Measurements from ENCODE around the gene CTSS.

DNA sequence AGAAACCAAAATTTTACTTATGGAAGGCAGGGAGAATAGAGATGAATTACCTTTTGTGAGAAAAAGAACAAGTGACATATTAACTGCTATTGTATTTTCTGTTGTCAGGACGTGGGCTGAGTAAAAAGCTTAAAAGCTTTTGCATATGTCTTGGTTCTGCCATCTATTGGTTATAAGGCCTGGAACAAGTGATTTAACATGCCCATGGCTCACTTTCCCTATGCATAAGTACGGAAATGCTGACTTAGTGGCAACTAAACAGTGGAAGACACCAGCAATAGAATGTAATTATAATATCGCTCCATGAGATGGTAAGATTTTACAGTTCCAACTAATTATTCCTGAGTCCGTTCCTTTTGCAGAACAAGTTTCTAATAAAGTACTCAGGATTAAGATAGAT is 6.7 kb upstream of the CTSS start:
- TF ChIP-seq, protein P1, sequence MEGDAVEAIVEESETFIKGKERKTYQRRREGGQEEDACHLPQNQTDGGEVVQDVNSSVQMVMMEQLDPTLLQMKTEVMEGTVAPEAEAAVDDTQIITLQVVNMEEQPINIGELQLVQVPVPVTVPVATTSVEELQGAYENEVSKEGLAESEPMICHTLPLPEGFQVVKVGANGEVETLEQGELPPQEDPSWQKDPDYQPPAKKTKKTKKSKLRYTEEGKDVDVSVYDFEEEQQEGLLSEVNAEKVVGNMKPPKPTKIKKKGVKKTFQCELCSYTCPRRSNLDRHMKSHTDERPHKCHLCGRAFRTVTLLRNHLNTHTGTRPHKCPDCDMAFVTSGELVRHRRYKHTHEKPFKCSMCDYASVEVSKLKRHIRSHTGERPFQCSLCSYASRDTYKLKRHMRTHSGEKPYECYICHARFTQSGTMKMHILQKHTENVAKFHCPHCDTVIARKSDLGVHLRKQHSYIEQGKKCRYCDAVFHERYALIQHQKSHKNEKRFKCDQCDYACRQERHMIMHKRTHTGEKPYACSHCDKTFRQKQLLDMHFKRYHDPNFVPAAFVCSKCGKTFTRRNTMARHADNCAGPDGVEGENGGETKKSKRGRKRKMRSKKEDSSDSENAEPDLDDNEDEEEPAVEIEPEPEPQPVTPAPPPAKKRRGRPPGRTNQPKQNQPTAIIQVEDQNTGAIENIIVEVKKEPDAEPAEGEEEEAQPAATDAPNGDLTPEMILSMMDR (tag by site-specific recombination; IDR thresholded peaks at IDR 0.05), result no peak
- TF ChIP-seq, protein P2, sequence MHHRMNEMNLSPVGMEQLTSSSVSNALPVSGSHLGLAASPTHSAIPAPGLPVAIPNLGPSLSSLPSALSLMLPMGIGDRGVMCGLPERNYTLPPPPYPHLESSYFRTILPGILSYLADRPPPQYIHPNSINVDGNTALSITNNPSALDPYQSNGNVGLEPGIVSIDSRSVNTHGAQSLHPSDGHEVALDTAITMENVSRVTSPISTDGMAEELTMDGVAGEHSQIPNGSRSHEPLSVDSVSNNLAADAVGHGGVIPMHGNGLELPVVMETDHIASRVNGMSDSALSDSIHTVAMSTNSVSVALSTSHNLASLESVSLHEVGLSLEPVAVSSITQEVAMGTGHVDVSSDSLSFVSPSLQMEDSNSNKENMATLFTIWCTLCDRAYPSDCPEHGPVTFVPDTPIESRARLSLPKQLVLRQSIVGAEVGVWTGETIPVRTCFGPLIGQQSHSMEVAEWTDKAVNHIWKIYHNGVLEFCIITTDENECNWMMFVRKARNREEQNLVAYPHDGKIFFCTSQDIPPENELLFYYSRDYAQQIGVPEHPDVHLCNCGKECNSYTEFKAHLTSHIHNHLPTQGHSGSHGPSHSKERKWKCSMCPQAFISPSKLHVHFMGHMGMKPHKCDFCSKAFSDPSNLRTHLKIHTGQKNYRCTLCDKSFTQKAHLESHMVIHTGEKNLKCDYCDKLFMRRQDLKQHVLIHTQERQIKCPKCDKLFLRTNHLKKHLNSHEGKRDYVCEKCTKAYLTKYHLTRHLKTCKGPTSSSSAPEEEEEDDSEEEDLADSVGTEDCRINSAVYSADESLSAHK (tag by site-specific recombination; IDR thresholded peaks at IDR 0.05), result no peak
- TF ChIP-seq SETDB1 (IDR thresholded peaks at IDR 0.05; ENCODE audit: insufficient read length, low read length) (no peak), ZNF311 (tag by site-specific recombination; IDR thresholded peaks at IDR 0.05; ENCODE audit: borderline replicate concordance) (no peak), HOXD13 (CRISPR knock-in tag; IDR thresholded peaks at IDR 0.05; ENCODE audit: borderline replicate concordance) (no peak), KLF1 (tag by site-specific recombination; IDR thresholded peaks at IDR 0.05) (no peak), BCL11B (tag by site-specific recombination; IDR thresholded peaks at IDR 0.05; ENCODE audit: low read depth) (no peak)
- TF ChIP-seq, protein P3, sequence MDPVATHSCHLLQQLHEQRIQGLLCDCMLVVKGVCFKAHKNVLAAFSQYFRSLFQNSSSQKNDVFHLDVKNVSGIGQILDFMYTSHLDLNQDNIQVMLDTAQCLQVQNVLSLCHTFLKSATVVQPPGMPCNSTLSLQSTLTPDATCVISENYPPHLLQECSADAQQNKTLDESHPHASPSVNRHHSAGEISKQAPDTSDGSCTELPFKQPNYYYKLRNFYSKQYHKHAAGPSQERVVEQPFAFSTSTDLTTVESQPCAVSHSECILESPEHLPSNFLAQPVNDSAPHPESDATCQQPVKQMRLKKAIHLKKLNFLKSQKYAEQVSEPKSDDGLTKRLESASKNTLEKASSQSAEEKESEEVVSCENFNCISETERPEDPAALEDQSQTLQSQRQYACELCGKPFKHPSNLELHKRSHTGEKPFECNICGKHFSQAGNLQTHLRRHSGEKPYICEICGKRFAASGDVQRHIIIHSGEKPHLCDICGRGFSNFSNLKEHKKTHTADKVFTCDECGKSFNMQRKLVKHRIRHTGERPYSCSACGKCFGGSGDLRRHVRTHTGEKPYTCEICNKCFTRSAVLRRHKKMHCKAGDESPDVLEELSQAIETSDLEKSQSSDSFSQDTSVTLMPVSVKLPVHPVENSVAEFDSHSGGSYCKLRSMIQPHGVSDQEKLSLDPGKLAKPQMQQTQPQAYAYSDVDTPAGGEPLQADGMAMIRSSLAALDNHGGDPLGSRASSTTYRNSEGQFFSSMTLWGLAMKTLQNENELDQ (tag by site-specific recombination; IDR thresholded peaks at IDR 0.05; ENCODE audit: low read depth), result no peak
- TF ChIP-seq, protein P4, sequence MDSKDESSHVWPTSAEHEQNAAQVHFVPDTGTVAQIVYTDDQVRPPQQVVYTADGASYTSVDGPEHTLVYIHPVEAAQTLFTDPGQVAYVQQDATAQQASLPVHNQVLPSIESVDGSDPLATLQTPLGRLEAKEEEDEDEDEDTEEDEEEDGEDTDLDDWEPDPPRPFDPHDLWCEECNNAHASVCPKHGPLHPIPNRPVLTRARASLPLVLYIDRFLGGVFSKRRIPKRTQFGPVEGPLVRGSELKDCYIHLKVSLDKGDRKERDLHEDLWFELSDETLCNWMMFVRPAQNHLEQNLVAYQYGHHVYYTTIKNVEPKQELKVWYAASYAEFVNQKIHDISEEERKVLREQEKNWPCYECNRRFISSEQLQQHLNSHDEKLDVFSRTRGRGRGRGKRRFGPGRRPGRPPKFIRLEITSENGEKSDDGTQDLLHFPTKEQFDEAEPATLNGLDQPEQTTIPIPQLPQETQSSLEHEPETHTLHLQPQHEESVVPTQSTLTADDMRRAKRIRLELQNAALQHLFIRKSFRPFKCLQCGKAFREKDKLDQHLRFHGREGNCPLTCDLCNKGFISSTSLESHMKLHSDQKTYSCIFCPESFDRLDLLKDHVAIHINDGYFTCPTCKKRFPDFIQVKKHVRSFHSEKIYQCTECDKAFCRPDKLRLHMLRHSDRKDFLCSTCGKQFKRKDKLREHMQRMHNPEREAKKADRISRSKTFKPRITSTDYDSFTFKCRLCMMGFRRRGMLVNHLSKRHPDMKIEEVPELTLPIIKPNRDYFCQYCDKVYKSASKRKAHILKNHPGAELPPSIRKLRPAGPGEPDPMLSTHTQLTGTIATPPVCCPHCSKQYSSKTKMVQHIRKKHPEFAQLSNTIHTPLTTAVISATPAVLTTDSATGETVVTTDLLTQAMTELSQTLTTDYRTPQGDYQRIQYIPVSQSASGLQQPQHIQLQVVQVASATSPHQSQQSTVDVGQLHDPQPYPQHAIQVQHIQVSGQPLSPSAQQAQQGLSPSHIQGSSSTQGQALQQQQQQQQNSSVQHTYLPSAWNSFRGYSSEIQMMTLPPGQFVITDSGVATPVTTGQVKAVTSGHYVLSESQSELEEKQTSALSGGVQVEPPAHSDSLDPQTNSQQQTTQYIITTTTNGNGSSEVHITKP (tag by site-specific recombination; IDR thresholded peaks at IDR 0.05), result no peak

Data from HEK293 (cell line).